GM04504 (cell line): ENCODE data around the gene BSN.

Experiments used
- DNase-seq: peaks from one replicate; pipeline ENCODE4 v3.0.0-alpha.2; 2012; ENCODE audit warnings: low read depth

Gene BSN

DNA sequence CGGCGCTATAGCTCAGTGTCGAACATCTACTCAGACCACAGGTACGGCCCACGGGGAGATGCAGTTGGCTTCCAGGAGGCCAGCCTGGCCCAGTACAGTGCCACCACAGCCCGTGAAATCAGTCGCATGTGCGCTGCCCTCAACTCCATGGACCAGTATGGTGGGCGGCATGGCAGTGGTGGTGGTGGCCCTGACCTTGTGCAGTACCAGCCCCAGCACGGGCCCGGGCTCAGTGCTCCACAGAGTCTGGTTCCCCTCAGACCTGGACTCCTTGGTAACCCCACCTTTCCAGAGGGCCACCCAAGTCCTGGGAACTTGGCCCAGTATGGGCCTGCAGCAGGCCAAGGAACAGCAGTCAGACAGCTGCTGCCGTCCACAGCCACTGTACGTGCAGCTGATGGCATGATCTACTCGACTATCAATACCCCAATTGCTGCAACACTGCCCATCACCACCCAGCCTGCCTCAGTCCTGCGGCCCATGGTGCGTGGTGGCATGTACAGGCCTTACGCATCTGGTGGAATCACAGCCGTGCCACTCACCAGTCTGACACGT, 101.5 kb downstream of the BSN start:
- DNase-seq = no peak

DNA sequence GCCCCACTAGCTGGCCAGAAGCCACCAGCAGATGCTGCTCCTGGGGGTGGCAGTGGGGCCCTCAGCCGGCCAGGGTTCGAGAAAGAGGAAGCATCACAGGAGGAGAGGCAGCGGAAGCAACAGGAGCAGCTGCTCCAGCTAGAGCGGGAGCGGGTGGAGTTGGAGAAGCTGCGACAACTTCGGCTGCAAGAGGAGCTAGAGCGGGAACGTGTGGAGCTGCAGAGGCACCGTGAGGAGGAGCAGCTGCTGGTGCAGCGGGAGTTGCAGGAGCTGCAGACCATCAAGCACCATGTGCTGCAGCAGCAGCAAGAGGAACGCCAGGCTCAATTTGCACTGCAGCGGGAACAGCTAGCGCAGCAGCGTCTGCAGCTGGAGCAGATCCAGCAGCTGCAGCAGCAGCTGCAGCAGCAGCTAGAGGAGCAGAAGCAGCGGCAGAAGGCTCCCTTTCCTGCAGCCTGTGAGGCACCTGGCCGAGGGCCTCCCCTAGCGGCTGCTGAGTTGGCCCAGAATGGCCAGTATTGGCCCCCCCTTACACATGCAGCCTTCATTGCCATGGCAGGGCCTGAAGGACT, 102.3 kb downstream of the BSN start:
- DNase-seq = no peak

GRCh38 chr3:49657208-49657915, 103.1 kb downstream of the BSN start:
- DNase-seq = no peak

GRCh38 chr3:49658711-49659110, 104.4 kb downstream of the BSN start:
- no peak for DNase-seq

GRCh38 chr3:49659756-49660155, 105.5 kb downstream of the BSN start:
- DNase-seq = no peak

- no peak for DNase-seq
Measured at GRCh38 chr3:49661281-49661680, 107.0 kb downstream of the BSN start.

DNA sequence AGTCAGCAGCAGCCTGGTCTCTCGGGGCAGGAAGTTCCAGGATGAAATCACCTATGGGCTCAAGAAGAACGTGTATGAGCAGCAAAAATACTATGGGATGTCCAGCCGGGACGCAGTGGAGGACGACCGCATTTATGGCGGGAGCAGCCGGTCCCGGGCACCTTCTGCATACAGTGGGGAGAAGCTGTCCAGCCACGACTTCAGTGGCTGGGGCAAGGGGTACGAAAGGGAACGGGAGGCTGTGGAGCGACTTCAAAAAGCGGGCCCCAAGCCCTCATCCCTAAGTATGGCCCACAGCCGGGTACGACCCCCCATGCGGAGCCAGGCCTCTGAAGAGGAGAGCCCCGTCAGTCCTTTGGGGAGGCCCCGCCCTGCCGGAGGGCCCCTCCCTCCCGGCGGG, 107.7 kb downstream of the BSN start:
- no peak for DNase-seq

GRCh38 chr3:49662720-49663413, 108.6 kb downstream of the BSN start:
- DNase-seq = no peak

DNA sequence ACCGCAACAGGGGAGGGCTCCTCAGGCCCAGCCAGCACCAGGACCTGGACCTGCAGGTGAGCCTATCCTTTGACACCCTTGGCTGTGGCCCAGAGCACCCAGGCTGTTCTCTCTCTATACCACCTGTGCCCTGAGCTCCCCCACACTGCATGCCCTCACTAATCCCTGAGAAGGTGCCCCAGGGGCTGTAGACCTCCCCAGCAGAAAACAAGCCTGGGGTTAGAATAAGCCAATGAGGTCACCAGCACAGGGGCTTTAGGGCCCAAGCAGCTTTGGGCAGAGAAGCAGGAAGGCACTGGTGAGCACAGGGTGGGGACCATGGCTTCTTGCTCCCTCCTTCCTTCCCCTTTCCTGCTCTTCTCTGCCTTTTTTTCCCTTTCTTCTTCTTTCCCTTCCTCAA, 109.6 kb downstream of the BSN start:
- no peak for DNase-seq

DNA sequence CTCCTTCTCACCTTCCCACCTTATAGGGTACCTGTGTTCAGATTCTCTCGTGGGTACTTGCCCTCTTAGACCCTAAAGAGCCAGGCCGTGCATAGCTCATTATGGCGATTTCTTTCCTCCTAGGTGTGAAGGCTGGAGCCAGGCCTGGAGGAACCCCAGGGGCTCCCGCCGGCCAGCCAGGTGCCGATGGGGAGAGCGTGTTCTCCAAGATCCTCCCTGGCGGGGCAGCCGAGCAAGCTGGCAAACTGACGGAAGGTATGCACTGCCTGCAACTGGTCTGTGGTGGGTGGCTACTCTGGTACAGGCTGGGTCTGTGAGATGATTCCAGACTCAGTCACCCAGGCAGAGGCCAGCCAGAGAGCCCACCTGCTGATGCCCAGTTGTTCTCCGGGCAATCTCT, 110.0 kb downstream of the BSN start:
- DNase-seq = no peak

GRCh38 chr3:49665822-49666519, 111.7 kb downstream of the BSN start:
- DNase-seq = no peak

DNA sequence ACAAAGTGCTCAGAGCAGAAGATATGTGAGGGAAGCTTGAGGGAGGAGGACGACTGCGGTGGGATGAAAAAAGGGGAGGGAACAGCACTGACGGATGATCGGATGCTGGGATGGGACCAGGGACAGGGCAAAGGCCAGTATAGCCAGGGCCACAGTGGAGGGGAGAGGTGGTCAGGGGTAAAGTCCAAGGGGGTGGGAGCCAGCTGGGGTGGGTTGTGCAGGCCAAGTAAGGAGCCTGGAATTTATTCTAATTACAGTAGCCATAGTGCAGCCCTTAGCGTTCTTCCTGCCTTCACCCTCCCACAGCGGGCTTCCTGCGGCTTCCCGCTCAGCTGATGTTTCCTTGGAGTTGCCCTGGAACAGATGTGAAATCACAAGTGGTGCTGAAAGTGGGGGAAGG, 112.3 kb downstream of the BSN start:
- DNase-seq = no peak

GRCh38 chr3:49667701-49668413, 113.6 kb downstream of the BSN start:
- no peak for DNase-seq

- DNase-seq = no peak
Measured at GRCh38 chr3:49668414-49668797, 114.1 kb downstream of the BSN start.

- DNase-seq = no peak
Measured at GRCh38 chr3:49668861-49669260, 114.6 kb downstream of the BSN start.

- no peak for DNase-seq
Measured at GRCh38 chr3:49669352-49669751, 115.1 kb downstream of the BSN start.

DNA sequence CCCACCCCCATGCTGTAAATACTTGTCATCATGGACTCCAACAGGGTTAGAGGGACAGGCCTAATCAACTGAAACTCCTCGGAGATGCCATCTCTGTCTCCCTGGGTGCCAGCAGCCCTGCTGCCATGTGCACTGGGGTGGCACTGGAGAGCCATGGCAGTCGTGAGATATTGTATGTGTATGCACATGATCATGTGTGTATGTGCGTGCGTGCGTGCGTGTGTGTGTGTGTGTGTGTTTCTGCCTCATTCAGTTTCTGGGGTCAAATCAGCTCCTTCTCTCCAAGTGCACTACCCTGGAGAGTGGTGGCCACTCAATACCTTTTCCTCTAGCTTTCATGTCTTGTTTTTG, 116.6 kb downstream of the BSN start:
- DNase-seq = no peak

DNA sequence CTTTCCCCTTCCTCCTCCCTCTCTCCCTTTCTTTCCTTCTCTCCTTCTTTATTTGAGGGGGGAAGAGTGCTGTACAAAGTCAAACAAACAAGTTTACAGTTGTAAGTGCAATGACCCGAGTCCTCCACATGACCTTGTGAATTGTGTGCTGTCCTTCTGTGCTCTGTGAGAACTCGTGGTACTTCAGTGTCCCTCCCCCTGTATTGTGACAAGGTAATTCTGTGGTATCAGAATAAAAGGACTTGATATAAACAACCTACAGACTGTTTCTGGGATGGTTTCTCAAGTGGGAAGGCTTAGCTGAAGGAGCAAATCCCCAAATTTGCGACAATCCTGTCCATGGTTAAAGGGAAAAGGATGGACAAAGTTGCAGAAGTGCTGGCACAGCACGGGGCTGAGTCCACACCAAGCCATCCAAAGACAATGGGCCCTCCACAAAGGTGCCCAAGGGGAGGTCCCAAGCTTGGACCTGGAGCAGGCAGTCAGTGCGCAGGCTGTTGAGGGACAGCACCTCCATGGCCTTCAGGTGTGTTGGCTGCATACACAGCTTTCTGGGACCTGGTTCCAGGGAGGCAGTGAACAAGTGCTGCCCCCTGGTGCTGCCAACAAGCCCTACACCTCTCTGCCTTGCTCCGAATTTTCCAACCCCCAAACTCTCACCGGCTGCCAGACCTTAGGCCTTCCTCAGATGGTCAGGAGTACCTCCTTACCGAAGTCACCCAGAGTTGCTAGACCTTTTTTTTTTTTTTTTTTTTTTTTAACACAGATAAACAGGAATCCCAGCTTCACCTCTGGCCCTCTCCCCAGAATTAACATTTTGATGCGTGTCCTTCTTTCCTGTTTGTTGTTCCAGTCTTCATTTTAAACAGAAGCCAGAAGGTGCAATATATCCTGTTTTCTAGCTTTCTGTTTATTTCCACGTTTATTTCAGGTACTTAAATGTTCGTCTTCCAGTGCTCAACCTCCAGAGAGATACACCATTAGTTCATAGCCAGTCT, 117.3 kb downstream of the BSN start:
- DNase-seq = peak; percentile 28

- no peak for DNase-seq
Measured at GRCh38 chr3:49673121-49673714, 118.9 kb downstream of the BSN start.

- peak; percentile 92 for DNase-seq
Measured at GRCh38 chr3:49673715-49674496, 119.6 kb downstream of the BSN start, which contains the start of gene APEH. APEH (plus strand) TSS chr3:49674351; CDS start chr3:49674402, 51 bp downstream.
